GM21619 (cell line): Measurements from ENCODE around the gene RAPGEF6.
A peak's percentile ranks its signal among the peaks of the same experiment; 100 is the strongest.
"Not testable (repeated sequence)": the region's sequence is repeated elsewhere in the genome, so short reads cannot be mapped to it uniquely, and the experiment has no call there.

Experiments
- ATAC-seq: cut with Tn5 transposase; IDR thresholded peaks from one replicate; pipeline ENCODE4 v1.9.1; 2021; ENCODE audit not compliant: unreplicated experiment

The RAPGEF6 gene

GRCh38 chr5:131640043-131640856 is 5.2 kb upstream of the RAPGEF6 start:
- peak; percentile 41 for ATAC-seq

GRCh38 chr5:131639148-131639547 is 4.1 kb upstream of the RAPGEF6 start:
- no peak for ATAC-seq

GRCh38 chr5:131637694-131638093 is 2.7 kb upstream of the RAPGEF6 start:
- ATAC-seq, result no peak

- ATAC-seq, result no peak
Observed at GRCh38 chr5:131635684-131636572, 899 bp upstream of the RAPGEF6 start.

- ATAC-seq, result peak; percentile 23
Observed at GRCh38 chr5:131634666-131634995, 398 bp downstream of the RAPGEF6 start.

GRCh38 chr5:131634238-131634637 is 791 bp downstream of the RAPGEF6 start:
- ATAC-seq, result no peak

- ATAC-seq, result no peak
Observed at GRCh38 chr5:131633830-131634229, 1.2 kb downstream of the RAPGEF6 start.

- no peak for ATAC-seq
Observed at GRCh38 chr5:131630963-131631350, 4.1 kb downstream of the RAPGEF6 start.

GRCh38 chr5:131630208-131630962 is 4.6 kb downstream of the RAPGEF6 start:
- no peak for ATAC-seq

GRCh38 chr5:131628990-131629389 is 6.0 kb downstream of the RAPGEF6 start:
- ATAC-seq, result no peak

- ATAC-seq, result no peak
Observed at GRCh38 chr5:131627207-131627865, 7.7 kb downstream of the RAPGEF6 start.

GRCh38 chr5:131622633-131623032 is 12.4 kb downstream of the RAPGEF6 start:
- no peak for ATAC-seq

GRCh38 chr5:131621164-131621563 is 13.9 kb downstream of the RAPGEF6 start:
- ATAC-seq, result not testable (repeated sequence)

- ATAC-seq, result no peak
Observed at GRCh38 chr5:131619102-131619501, 15.9 kb downstream of the RAPGEF6 start.

- ATAC-seq, result no peak
Observed at GRCh38 chr5:131617140-131617822, 17.7 kb downstream of the RAPGEF6 start.

GRCh38 chr5:131615957-131616356 is 19.1 kb downstream of the RAPGEF6 start:
- no peak for ATAC-seq

GRCh38 chr5:131613423-131613822 is 21.6 kb downstream of the RAPGEF6 start:
- no peak for ATAC-seq

GRCh38 chr5:131611064-131611381 is 24.0 kb downstream of the RAPGEF6 start:
- ATAC-seq, result no peak

- ATAC-seq, result no peak
Observed at GRCh38 chr5:131610198-131611063, 24.6 kb downstream of the RAPGEF6 start.

- ATAC-seq, result no peak
Observed at GRCh38 chr5:131609774-131610173, 25.3 kb downstream of the RAPGEF6 start.
